GM12864 (cell line): ENCODE data around the gene NOVA1.

Experiments used
- DNase-seq: peaks from one replicate; pipeline ENCODE4 v3.0.0-alpha.2; 2011; ENCODE audit warnings: low read depth
- H3K4me3 ChIP-seq: 2 replicates; pipeline ENCODE4 v1.5.1; 2011; ENCODE audit warnings: mild to moderate bottlenecking, low read depth, low read length, control low read depth
- CTCF ChIP-seq: IDR thresholded peaks from 2 replicates; pipeline ENCODE4 v1.5.1; 2011; ENCODE audit warnings: low read depth, mild to moderate bottlenecking, moderate library complexity, low read length, control low read depth, inconsistent platforms; ENCODE audit errors: missing control alignments

The NOVA1 gene

GRCh38 chr14:26538176-26538575 is 59.7 kb downstream of the NOVA1 start:
- TF ChIP-seq CTCF = no peak
- H3K4me3 ChIP-seq = no peak overlapping the region
- DNase-seq = no peak

GRCh38 chr14:26531894-26532293 is 65.9 kb downstream of the NOVA1 start:
- no peak overlapping the region for H3K4me3 ChIP-seq
- TF ChIP-seq CTCF = no peak
- DNase-seq = no peak

- no peak for TF ChIP-seq CTCF
- no peak overlapping the region for H3K4me3 ChIP-seq
- DNase-seq = no peak
Observed at GRCh38 chr14:26528415-26529182, 69.2 kb downstream of the NOVA1 start.

GRCh38 chr14:26527095-26527494 is 70.7 kb downstream of the NOVA1 start:
- TF ChIP-seq CTCF = no peak
- DNase-seq = no peak
- H3K4me3 ChIP-seq = no peak overlapping the region

- no peak for TF ChIP-seq CTCF
- H3K4me3 ChIP-seq = no peak overlapping the region
- no peak for DNase-seq
Observed at GRCh38 chr14:26526137-26526536, 71.7 kb downstream of the NOVA1 start.

- TF ChIP-seq CTCF = no peak
- DNase-seq = no peak
Observed at GRCh38 chr14:26525085-26525484, 72.7 kb downstream of the NOVA1 start.

GRCh38 chr14:26522967-26523366 is 74.9 kb downstream of the NOVA1 start:
- DNase-seq = no peak

More at GRCh38 chr14:26525085-26525484, 72.7 kb downstream of the NOVA1 start:
- no peak overlapping the region for H3K4me3 ChIP-seq

More at GRCh38 chr14:26522967-26523366, 74.9 kb downstream of the NOVA1 start:
- no peak overlapping the region for H3K4me3 ChIP-seq
- TF ChIP-seq CTCF = no peak
